GM19351 (cell line): ENCODE results near the gene RBFOX2.
"Not testable (repeated sequence)": the region's sequence is repeated elsewhere in the genome, so short reads cannot be mapped to it uniquely, and the experiment has no call there.

Experiments used
- ATAC-seq: cut with Tn5 transposase; IDR thresholded peaks from one replicate; pipeline ENCODE4 v1.9.1; 2021; ENCODE audit warnings: mild to moderate bottlenecking, moderate library complexity; ENCODE audit not compliant: unreplicated experiment

RBFOX2 gene

DNA sequence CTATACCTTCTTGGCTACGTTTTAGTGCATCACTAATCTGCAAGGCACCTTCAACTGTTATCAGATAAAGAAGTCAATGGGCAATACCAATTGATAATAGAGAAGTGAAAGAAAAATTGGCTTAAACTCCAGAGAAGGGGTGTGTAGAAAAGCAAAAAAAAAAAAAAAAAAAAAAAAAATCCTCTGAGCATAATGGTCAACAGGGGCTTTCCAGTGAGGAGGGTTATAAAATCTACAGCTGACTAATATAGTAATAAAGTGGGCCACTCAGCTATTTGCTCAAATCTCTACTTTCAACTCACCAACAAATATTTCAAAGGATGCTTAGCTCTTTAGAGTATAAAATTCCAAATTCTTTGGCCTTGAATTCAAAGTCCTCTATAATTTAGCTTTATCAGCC, 233.1 kb downstream of the RBFOX2 start:
- no peak for ATAC-seq

DNA sequence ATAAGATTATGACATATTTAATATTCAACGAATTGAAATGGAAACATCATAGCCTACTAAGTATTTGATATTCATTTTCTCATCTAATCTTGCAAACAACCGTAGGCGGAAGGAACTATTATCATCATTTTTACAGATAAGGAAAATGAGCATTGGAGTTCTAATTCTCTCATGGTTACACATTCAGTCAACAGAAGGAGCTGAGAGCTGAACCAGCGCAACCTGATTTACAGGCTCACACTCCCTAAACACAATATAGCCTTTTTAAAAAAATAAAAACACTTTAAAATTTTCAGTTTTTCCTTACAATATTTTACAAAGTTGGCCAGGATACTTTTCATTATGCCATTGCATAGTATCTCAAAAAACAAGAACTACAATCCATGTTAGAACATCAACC, 236.1 kb downstream of the RBFOX2 start:
- no peak for ATAC-seq

DNA sequence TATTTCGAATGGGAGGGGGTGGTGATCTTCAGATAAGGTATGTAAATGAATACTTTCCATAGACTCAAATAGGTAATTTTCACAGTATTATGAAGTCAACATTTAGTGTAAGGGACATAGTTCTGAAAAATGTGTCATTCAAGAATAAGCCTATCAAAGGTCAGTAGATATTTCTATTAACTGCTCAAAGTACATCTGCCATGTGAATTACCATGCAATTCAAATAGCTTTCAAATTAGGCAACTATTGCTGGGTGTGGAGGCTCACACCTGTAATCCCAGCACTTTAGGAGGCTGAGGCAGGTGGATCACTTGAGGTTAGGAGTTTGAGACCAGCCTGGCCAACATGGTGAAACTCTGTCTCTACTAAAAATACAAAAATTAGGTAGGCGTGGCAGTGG, 236.8 kb downstream of the RBFOX2 start:
- not testable (repeated sequence) for ATAC-seq

DNA sequence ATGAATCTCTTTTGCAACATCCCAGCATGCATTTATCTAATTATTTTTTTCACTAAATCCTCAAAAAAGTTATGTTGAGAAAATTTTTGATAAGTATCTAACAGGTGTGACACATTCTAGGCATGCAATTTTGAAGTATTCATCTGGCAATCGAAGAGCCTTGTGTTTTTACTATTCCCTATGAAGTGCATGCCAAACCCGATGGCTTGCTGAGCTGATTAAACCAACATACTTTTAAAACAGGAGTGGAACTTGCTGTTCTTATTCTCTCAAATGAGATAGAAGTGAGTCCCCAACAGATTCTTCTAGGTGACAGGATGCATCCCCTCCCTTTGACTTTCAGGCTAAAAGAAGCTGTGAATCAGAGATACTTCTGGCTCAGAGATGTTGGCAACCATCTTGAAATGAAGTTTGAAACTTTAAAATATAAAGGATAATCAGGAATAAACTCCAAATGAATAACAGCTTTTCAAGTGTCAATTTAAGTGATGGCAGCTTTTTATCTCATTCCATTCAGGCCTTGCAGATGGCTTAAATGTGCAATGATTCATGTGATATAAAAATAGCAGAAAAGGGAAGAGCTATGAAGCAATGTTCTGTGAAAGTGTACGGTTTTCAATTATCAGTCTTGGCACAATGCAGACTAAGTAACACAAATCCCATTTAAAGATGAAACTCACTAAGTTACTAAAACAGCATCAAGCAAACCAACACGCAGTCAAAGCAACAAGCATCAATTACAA, 243.3 kb downstream of the RBFOX2 start:
- no peak for ATAC-seq

DNA sequence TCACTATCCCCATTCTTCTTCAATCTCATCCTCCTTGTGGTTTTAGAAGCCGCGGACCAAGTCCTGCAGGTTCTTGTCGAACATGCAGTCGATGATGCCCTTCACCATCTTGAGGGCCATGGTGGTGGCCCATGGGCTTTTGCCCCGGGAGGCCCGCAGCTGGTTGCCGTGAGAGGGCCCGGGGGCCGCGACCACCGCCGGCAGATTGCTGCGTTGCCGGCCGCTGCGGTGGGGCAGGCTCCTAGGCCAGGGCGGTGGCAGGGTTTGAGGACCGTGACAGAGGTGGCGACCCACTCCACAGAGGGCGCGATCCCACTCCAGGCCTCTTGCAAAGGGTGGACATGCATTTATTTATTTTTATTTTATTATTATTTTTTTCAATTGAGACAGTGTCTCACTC, 244.0 kb downstream of the RBFOX2 start:
- ATAC-seq = no peak

DNA sequence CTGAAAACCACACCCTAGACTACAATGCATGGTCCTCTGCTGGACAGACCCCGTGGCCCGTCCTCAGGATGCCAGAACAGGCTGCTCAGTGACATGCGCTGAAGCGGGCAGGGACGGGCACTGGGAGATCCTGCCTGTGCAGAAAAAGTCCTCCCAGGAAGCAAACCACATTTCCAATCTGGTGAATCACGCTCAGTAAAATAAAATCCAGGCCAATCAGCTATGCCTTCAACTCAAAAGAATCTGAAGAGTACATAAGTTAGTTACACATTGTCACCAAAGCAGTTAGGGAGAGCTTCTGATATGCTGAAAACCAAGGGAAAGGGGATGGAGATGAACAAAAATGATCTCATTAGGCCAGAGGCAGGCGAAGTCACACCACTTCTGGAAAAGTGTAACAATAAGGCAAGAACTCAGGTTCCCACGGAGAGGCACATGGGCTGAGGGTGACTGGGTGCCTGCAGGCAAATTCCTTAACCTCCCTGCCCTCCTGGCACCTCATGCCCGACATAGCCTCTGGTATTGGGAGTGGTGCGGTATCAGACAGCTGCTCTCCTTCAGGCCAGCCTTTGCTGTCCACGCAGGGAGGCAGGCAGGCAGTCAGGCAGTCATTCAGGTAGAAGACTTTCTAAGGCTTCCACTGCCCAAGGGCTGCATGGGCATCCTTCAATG, 244.5 kb downstream of the RBFOX2 start:
- no peak for ATAC-seq

DNA sequence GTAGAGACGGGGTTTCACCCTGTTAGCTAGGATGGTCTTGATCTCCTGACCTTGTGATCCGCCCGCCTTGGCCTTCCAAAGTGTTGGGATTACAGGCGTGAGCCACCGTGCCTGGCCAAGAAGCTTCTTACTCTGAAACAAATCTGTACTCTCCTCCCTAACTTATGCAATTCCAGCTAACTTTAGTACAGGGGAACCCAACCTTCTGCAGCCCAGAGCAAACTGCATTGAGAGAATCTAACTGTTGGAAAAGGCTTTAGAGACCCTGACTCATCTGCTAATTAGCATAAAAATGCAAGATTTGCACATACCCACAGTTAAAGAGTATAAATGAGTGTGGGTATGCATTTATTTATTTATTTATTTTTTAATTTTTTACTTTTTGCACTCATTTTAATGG, 246.1 kb downstream of the RBFOX2 start:
- no peak for ATAC-seq

DNA sequence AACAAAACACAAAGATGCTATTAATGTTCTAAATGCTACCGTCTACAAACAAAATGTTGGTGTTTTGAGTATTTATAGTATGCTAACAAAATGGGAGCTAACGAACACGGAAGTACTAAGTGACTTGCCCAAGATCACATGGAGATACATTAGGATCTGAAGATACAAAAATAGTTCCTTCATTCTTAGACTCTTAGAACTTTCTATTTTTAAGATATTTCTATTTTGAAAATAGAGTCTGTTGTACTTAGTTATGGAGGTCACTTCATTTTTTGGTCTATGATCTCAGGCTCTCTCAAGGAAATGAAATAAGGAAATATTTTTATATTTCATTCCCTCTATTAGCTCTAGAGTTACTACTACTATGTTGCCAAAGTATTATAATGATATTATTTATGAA, 246.7 kb downstream of the RBFOX2 start:
- ATAC-seq = no peak

DNA sequence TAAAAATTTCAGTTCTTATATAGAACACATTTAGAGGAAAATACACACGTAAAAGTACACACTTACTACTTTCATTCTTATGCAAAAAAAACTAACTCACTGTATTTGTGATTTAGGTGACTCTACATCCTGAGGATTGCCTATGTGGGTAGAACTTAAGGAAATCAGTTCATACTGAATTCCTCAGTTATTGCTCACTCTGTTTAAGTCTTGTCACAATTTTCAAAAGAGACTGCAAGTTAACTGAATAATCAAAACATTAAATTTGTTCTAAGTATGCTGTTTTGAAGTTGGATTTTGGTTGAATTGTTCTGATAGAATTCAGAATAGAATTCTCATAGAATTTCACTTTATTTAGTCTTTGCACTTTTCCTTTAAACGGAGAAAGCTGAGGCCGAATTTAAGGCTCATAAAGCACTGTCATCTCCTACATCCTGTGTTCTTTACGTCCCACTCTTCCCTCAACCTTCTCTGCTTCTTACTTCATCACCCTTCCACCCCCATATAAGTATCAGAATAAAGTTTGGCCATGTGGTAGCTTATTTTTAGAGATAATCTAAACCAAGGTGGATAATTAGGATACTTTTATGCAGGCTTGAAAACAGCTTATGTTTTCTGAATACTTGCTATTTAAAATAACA, 251.2 kb downstream of the RBFOX2 start:
- ATAC-seq = no peak

DNA sequence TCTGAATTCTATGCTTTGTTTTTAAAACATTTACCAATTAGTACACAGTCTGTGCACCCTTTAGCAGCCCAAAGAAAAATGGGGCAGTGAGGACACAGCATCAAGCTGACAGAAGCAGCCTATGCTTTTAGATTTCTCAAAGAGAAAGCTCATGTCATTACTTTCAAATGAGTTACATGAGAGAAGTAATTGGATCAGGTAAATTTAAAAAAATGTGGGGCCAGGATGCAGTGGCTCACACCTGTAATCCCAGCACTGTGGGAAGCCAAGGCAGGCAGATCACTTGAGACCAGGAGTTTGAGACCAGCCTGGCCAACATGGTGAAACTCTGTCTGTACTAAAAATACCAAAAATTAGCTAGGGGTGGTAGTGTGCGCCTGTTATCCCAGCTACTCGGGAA, 253.3 kb downstream of the RBFOX2 start:
- ATAC-seq = no peak

DNA sequence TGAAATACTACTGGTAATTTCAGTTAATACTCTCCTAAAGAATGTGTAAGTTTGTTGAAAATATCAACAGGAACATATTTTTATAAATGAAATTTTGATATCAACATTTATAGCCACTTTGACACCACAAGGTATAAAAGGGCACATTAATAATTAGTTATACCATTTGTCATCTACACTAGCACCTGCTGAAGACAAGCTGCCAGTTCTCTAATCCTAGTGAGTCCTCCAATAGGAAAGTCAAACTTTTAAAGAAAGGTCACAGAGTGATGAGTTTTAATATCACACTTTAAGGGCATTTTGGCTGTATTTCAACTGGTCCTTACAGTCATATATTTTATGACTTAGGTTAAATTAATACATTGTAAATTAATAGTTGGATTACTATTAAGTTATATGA, 258.6 kb downstream of the RBFOX2 start:
- no peak for ATAC-seq

DNA sequence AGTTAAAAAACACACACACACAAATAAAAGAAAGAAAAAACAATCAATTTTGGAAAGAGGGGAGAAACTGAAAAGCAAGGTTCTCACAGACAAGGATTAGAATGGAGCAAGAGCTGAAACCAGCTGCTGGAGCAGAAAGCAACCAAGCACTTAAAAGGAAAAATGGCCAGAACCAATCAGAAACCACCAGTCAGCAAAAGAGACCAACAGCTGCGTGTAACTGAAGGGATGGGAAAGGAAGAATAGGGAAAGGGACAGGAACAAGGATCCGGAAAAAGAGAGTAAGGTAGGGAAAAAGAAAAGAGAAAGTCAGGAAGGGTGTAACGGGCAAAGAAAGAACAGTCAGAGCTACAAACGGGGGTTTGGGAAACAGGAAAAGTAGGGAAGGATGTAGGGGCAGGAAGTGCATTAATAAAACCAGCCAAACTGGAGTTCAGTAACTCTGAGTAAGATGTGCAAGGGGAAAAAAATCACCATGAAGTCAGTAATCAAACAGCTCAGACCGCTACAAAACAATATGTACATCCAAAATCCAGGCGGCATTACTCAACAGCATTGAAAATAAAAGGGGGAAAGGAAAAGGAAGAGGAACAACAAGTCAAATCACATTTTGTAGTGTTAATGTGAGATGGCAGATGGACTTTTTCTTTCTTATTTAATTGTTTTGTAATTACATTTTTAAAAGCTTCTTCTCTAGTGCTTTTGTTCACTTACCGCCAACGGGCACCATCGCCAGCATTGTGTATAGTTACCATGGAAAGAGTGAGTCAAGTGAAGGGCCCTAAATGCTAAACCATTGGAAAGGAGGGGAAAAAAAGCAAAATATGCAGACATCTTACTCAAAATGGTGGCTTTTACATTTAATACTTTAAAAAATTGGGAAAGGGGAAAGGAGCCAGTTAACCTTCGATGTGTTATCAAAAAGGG, 261.7 kb downstream of the RBFOX2 start:
- ATAC-seq = no peak

DNA sequence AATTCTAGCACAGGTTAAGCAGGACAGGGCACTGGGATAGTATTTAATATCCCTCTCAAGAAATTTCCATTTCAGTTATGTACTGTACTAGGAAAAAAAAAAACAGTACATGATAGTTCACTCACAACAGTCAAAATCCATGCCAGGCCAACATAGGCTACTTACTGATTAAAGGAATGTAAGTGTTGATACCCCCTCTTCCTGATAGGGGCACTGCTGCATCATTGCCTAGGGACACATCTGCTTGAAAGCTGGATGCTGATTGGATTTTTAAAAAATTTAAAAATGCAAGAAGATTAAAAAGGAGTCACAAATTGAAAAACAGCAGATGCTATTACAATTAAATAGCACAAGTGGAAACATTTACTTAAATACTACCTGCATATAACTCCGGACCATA, 267.6 kb downstream of the RBFOX2 start:
- no peak for ATAC-seq

DNA sequence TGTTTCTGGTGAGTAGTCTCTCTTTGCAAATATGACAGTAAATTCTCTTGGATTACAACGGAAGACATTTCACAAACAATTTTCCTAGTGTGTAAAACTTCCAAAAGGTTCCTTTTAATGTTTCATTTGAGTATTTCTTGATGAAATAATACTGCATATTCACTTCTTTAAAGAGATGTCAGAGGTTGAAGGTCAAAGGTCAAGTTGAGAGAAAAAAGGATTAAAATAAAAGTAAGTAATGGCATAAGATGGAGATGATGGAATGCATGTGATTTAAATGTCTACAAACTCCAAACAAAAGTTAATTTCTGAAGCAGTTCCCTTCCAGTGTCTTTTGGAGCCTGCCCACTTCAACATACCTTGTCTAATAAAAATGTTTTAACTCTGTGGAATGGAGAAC, 270.2 kb downstream of the RBFOX2 start:
- no peak for ATAC-seq

DNA sequence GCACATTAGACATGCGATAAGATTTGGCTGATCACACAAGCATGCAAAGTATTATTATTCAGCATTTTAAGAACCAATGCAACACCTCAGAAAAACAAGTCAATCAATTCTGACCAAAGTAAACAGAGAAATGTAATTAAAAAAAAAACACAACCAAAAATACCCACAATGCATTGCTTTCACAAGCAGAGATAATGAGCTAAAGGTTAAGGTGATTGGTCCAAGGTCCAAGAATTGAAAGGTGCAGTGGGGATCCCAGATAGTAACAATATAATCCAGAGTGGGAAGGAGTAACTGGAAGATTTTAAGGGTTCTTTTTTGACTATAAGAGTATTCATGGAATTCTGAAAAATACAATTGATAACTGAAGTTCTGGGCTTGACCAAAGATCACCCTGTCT, 271.9 kb downstream of the RBFOX2 start:
- ATAC-seq = no peak

DNA sequence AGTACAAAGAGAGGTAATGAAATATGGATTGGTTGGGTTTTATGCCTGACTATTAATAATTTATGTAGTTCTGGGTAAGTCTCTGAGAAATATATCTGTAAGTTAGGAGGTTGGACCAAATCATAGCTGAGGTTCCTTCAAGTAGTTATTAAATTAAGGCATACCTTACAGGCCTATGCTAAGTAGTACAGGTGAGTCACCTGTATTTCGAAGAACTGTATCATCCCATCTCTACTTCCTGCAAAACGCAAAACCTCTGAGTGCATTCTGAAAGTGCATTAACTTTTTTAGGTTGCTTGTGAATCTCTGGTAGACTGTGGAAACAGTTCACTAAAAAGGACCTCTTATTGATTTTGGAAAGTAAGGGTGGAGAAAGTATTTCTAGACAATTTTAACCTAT, 273.9 kb downstream of the RBFOX2 start:
- no peak for ATAC-seq

DNA sequence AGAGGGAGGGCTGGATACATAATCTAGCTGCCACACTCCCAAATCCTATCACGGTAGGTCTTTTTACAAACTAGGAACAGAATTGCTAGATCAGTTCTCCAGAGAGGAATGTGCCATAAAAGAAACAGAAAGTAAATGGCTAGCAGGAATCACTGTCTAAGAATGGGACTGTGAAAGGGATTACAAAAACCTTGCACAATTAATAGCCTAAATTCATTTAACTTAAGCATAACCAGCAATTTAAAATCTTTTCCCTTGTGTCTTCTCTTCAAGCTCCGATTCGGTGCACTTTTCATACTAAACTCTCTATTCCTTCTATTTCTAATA, 275.8 kb downstream of the RBFOX2 start:
- ATAC-seq = no peak

DNA sequence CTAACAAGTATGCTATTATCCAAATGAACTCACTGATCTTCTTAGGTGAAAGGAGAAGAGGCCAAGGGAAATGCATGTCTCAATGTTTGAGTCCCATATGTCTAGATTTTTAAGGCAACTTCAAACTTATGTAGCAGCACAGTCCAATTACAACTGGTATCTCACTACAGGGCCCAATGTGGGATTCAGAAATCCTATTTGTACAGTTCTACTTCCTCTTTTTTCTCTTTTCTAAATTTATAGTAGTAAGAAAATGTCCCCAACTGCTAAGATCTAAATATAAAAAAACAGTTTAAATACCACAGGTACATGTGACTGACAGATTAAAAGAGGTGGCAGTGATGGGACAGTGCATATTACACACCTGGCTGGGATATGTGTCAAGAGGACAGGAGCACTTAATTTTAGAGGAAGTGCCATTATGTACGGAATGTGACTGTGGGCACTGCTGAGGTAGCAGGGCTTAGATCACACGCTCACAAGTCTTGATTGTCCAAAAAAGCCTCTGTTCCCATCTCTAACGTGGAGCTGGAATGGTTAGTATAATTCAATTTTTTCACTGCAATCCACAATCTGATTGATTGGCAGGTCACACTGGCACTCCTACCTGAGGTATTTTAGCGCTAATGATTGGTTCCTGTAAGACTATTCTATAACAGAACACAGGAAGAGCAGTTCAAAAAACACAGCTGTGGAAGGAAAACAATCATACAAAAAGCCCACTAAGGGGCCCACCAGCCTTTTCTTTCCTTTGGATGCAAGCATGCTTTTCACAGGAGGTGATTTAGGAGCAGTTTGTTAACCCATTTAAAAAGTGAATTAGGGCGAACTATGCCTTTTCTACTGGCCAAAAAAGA, 276.4 kb downstream of the RBFOX2 start:
- ATAC-seq = no peak

DNA sequence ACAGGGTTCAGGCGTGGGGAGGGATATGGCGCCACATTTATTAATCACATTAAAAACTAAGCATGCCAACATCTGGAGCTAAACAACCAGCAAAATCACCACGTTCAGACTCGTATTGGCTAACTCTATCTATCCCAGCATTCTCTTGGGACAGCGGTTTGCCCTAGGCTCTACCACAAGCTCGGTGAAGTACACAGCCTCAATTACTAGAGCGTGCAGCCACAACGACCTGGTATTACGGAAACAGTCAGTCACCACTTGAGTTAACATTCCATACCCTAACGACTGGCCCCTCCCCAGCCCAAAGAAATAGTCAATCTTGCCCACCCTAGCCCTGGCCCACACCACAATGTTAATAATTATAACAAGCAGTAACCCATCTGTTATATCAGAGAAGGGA, 278.8 kb downstream of the RBFOX2 start:
- ATAC-seq = peak; percentile 53

DNA sequence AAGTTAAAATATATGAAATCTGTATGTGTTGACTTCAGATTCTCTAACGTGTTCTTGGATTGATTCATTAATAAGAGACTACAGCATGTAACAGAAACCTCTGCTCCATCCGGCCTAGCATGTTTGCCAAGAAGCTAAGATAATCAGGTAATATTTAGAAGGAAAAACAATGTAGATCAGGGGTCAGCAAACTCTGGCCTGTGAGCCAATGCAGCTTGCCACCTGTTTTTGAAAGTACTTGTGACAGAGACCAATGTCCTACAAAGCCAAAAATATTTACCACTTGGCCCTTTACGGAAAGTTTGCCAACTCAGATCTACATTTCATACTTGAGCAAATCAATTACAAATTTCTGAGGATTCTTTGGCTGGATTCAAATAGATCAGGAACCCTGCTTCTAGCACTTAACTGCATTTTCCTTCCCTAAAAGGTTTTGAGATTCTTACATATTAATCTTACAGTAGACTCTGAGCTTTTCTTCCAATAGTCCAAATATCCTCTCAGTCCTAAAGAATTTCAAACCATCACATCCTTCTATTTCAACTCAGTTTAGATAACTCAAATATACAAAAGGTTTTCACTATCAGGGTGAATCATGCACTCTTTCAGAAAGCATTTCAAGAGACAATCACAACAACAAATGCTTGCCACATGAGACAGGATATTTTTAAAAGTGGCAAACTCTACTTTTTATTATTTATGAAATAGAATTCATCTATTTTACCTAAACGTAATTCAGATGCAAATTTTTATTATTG, 281.5 kb downstream of the RBFOX2 start:
- no peak for ATAC-seq
